Eye (tissue), 1 donor: Measurements from ENCODE around the gene SEC11A.
A peak's percentile ranks its signal among the peaks of the same experiment; 100 is the strongest.

Experiments used
- DNase-seq: peaks from one replicate; pipeline ENCODE4 v3.0.0-alpha.2; 2015

The SEC11A gene

DNA sequence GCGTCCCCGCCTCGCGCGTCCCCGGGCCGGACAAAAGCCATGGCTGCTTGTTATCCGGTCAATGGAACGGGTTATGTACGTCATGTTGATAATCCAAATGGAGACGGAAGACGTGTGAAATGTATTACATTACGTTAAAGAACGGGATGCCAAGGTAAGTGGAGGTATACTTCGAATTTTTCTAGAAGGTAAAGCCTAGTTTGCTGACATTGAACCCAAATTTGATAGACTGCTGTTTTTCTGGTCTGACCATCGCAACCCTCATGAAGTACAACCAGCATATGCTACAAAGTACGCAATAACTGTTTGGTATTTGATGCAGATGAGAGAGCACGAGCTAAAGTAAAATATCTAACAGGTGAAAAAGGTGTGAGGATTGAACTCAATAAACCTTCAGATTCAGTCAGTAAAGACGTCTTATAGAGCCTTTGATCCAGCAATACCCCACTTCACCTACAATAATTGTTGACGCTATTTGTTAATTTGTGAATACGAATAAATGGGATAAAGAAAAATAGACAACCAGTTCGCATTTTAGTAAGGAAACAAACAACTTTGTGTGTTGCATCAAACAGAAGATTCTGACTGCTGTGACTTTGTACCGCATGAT, 81.6 kb downstream of the SEC11A start:
- DNase-seq, result no peak

DNA sequence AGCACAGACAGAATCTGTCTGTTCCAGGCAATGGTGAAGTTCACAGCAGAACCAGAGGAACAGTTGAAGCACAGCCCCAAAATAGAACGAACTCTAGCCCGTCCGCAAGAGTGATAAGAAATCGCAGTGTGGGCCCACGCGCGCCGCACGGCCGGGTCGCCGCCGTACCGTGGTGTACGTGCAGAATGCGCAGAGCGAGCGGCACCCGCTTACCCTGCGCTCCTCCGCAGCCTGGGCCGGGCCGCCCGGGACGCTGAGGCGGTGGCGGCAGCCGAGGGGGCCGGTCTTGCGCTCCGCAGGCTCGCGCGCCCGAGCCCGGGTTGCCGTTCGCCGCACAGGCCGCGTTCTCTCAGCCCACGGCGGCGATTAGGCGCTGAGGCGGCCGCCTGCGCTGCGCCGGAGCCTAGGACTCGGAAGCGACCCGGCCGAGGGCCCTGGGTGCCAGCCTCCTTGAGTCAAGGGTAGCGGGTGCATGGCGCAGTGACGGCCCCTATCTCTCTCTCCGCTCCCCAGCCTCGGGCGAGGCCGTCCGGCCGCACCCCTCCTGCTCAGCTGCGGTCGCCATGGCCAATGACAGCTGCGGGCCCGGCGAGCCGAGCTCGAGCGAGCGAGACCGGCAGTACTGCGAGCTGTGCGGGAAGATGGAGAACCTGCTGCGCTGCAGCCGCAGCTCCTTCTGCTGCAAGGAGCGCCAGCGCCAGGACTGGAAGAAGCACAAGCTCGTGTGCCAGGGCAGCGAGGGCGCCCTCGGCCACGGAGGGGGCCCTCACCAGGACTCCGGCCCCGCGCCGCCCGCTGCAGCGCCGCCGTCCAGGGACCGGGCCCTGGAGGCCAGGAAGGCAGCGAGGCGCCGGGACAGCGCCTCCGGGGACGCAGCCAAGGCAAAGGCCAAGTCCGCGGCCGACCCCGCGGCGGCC, 82.4 kb downstream of the SEC11A start:
- DNase-seq, result peak; percentile 89

DNA sequence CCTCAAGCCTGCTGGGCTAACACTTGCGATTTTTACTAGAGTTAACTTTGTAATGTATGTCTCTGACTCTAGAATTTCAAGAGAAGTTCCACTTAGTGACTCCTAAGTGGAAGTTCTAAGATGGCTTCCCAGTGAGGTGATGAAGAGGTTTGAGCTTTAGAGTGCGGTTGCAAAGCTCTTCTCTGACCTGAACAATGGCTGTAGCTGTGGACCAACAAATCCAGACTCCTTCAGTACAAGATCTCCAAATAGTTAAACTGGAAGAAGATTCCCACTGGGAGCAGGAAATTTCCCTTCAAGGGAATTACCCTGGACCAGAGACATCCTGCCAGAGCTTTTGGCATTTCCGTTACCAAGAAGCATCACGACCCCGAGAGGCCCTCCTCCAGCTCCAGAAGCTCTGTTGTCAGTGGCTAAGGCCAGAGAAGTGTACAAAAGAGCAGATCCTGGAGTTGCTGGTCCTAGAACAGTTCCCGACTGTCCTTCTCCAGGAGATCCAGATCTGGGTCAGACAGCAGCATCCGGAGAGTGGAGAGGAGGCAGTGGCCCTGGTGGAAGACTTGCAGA, 84.2 kb downstream of the SEC11A start:
- no peak for DNase-seq

DNA sequence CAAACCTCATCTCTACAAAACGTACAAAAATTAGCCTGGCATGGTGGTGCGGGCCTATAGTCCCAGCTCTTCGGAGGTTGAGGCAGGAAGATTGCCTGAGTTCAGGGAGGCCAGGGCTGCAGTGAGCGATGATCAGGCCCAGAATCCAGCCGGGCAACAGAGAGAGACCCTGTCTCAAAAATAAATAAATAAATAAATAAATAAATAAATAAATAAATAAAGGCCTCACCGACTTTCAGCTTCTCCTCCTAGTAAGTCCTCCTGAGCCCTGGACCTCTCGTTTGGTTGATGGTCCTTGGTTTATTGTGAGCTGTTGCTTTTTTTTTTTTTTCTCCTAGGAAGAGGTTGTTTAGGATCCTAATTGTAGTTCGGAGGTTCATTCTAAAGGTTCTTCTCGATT, 86.9 kb downstream of the SEC11A start:
- DNase-seq, result no peak

DNA sequence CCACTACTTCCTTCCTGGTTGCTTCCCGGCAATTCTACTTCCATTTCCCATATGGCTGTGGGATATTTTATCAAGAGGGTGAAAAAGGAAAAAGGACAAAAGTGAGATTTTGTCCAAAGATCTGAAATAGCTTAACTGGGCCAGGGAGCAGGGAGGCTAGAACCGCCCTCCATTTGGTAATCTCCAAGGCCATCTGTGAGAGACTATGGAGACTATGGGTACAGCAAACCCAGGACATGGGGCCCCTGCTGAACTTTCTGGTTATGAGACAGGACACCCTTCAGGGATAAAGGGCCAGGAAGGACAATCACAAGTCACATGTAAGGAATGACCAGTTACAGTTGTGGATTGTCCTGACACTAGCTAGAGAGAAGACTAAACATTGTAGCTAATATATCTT, 90.8 kb downstream of the SEC11A start:
- DNase-seq, result no peak

DNA sequence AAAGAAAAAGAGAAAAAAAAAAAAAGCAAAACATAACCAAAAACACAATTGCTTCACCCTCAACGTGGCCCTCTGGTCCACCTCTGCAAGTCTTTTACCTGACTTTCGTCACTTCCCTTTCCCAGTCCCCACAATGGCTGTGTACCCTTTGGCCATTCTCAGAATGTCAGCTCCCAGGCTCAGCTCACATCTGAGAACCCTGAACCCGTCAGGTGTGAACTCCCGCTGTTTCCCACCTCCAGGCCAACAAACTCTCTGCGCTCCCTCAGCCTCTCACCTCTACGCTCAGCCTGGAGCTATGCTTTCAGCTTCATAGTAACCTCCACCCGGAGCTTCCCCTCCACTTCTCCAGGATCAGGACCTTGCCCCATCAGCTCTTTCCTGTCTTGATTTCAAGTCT, 91.6 kb downstream of the SEC11A start:
- no peak for DNase-seq

DNA sequence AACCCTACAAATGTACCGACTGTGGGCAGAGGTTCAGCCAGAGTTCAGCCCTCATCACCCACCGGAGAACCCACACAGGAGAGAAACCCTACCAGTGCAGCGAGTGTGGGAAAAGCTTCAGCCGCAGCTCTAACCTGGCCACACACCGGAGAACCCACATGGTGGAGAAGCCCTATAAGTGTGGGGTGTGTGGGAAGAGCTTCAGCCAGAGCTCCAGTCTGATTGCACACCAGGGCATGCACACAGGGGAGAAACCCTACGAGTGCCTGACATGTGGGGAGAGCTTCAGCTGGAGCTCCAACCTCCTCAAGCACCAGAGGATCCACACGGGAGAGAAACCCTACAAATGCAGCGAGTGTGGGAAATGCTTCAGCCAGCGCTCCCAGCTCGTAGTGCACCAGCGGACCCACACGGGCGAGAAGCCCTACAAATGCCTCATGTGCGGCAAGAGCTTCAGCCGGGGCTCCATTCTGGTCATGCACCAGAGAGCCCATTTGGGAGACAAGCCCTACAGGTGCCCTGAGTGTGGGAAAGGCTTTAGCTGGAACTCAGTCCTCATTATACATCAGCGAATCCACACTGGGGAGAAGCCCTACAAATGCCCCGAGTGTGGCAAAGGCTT, 94.5 kb downstream of the SEC11A start:
- no peak for DNase-seq

DNA sequence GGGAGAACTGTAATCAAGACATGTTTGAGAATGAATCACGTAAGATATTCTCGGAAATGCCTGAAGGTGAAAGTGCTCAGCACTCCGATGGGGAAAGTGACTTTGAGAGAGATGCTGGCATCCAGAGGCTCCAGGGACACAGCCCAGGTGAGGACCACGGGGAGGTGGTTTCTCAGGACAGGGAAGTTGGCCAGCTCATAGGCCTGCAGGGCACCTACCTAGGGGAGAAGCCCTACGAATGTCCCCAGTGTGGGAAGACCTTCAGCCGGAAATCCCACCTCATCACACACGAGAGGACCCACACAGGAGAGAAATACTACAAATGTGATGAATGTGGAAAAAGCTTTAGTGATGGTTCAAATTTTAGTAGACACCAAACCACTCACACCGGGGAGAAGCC, 95.3 kb downstream of the SEC11A start:
- DNase-seq, result no peak
